ENCODE results near the gene TCERG1L.

TCERG1L gene

GRCh38 chr10:131124945-131125344, 186.6 kb downstream of the TCERG1L start:
- DNase-seq (ENCODE audit: low read depth in 2 of 2) = no peak

GRCh38 chr10:131123496-131123895, 188.0 kb downstream of the TCERG1L start:
- DNase-seq (ENCODE audit: low read depth in 2 of 2) = no peak

GRCh38 chr10:131121511-131122035, 189.9 kb downstream of the TCERG1L start:
- DNase-seq (ENCODE audit: low read depth in 2 of 2) = no peak

GRCh38 chr10:131119626-131120355, 191.7 kb downstream of the TCERG1L start:
- no peak for DNase-seq (ENCODE audit: low read depth in 2 of 2)

GRCh38 chr10:131117416-131118212, 193.9 kb downstream of the TCERG1L start:
- DNase-seq (ENCODE audit: low read depth in 2 of 2) = no peak

GRCh38 chr10:131116991-131117375, 194.5 kb downstream of the TCERG1L start:
- no peak for DNase-seq (ENCODE audit: low read depth in 2 of 2)

DNA sequence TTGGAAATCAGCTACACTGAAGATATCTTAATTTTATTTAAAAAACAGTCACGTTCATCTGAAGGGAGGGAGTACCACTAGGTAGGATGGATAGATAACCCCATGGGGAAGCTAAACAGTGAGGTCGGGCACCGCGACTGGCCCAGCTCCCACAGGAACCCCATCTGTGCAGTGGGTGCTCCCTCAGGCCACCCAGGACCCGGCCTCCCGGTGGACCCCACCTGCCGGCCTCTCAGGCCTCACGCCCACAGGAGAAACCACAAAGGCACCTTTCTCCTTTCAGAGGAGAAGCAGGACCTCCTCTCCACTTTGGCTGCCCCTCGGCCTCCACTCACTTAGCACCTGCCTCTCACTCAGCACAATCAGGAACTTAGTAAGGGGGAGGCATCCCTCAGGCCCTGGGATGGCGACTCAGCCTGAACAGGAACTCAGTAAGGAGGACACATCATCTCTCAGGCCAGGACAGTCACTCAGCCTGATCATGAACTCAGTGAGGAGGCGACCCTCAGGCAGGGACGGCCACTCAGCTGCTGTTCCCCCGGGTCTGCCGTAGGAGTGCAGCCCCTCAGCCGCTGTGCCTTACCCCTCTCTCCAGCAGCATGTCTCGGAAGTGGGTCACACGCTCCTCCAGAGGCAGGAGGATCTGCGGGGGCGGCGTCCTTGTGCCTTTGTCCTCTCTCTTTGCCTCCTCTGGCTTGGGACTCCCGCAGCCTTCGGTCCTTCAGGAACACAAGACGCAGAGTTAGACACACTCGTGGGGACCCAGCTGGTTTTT, 195.1 kb downstream of the TCERG1L start:
- DNase-seq (ENCODE audit: low read depth in 2 of 2) = no peak

- no peak for DNase-seq (ENCODE audit: low read depth in 2 of 2)
These were observed 195.7 kb downstream of the TCERG1L start for GRCh38 chr10:131115801-131116200.

- DNase-seq (ENCODE audit: low read depth in 2 of 2) = no peak
These were observed 196.2 kb downstream of the TCERG1L start for GRCh38 chr10:131115321-131115720.

- DNase-seq (ENCODE audit: low read depth in 2 of 2) = no peak
These were observed 196.7 kb downstream of the TCERG1L start for GRCh38 chr10:131114846-131115245.

- DNase-seq (ENCODE audit: low read depth in 2 of 2) = no peak
These were observed 197.7 kb downstream of the TCERG1L start for GRCh38 chr10:131113709-131114291.

DNA sequence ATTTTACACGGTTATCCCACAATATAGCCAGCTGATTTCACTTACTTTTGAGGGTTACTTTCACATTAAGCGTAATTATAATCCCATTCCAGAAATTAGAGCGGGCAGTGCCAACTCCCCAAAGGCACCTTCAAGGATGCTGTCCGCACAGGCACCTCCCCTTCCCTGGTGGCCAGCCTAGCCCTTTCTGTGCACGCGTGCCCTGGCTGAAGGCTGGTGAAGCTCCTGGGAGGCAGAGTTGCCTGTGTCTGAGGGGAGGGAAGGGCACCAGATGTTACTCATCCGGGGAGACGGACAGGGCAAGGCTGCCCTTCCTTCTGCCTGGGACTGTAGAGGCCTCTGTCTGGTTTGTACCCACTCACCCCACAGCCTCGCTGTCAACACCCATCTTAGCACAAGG, 198.4 kb downstream of the TCERG1L start:
- no peak for DNase-seq (ENCODE audit: low read depth in 2 of 2)

DNA sequence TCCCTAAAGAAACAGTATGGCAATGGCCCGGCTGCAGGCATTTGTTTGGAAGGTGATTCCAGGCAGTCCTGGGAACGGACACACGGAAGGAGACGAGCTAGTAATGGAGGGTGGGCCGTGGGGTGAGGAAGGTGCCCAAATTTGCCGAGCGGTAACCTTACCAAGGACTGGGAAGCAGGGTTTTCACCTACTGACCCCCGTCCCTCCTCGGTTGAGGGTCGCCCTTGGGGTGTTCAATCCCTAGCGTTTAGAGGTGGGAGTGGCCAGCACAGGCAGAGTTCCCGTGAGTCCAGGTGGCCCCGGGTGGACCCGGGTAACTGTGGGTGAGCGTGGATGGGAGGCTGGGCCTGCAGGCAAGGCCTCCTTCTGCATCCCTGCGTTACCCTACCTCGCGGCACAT, 198.8 kb downstream of the TCERG1L start:
- DNase-seq (ENCODE audit: low read depth in 2 of 2) = no peak

DNA sequence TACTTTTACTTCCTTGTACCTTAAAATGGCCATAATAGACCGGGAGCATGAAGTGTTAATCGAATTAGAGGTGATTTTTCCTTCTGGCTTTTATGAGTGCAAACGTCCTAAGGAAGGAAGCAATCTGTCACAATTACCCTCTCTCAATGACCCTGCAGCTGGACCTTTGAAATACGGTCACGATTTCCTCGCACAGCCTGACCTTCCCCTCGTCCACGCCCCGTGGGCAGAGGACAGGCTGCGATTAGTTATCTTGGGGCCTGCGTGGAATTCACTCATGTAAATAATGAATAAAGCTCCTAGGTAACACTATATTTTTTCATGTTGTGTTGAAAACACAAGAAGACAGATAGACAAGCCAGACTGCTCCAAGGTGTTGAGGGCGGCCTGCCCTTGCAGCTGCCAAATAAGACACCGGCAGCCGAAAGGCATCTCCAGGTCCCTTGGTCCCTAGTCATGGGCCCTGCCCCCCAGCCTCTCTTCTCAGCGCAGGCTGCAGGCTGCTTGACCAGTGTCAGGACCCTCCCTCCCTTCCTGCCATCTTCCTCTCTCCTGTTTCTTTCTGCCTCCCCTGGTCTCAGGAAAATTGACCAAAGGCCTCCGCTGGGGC, 199.9 kb downstream of the TCERG1L start:
- no peak for DNase-seq (ENCODE audit: low read depth in 2 of 2)

DNA sequence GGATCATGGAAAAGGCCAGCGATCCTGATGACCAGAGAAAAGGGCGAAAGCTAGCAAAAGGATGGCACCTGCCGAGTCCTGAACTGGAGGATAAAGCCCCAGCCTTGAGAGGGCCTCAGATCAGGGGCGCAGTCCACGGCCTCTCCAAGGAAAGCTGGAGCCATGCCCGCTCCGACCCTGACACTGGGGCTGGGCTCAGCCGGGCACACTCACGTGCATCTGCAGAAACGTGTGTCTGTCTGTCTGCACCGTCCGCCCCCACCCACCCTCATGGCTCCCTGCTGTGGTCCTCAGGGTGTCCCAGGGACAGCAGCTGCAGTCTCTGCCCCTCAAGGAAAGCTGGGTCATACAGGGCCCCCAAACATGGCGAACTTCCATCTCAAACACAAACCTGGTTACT, 200.5 kb downstream of the TCERG1L start:
- no peak for DNase-seq (ENCODE audit: low read depth in 2 of 2)

GRCh38 chr10:131110241-131110783, 201.2 kb downstream of the TCERG1L start:
- DNase-seq (ENCODE audit: low read depth in 2 of 2) = no peak

GRCh38 chr10:131109726-131110125, 201.8 kb downstream of the TCERG1L start:
- no peak for DNase-seq (ENCODE audit: low read depth in 2 of 2)

DNA sequence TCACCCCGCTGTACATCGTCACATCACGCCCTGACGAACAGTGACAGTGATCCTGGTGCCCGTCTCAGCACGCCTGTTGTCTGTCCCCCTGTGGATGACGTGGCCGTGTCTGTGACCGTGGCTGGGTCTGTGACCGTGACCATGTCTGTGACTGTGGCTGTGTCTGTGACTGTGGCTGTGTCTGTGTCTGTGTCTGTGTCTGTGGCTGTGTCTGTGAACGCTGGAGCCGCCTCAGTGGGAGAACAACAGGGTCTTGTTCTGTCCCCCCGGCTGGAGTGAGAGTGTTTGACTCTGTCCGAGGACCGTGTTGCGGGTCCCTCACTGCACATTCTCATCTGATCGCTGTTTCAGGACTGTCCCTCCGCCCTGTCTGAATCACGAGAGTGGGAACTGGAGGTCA, 202.2 kb downstream of the TCERG1L start:
- no peak for DNase-seq (ENCODE audit: low read depth in 2 of 2)

DNA sequence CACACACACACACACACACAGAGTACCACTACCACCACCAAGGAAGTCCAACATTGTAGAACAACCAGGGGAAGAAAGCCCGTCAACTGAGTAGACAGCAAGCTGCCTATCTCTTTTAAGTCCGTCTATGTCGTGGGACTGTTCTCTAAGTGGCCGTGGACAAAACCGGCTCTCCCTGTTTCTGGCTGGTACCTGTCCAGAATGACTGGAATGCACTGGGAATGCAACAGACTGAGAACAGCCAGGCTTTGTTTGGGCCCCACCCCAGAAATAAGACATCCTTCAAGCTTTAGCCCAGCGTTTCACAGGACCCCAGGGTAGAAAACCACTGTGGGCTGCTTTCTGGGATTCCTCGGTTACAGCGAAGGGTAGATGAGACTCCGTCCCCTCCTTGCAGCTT, 203.6 kb downstream of the TCERG1L start:
- DNase-seq (ENCODE audit: low read depth in 2 of 2) = no peak

GRCh38 chr10:131102676-131103075, 208.8 kb downstream of the TCERG1L start:
- DNase-seq (ENCODE audit: low read depth in 2 of 2) = no peak

DNA sequence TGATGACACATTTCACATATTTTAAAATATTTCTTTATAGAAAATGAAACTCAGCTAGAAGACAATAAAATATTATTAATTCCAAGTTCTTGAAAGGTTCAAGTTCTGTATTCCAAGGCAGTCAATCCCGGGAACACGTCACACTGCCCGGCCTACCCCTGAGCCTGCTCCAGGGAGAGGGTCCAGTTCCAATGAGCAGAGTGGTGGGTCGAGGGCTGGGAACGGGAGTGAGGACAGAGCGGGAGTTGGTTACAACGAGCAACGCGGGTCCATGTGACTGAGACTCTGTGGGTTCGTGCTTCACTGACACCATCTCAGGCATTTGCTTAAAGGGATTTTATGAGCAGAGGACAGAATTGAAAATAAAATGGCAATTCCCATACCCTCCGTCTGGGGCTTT, 209.4 kb downstream of the TCERG1L start:
- no peak for DNase-seq (ENCODE audit: low read depth in 2 of 2)
